OCI-LY7 (cell line): Measurements from ENCODE around the gene KLF16.

ENCODE experiments used
- CTCF ChIP-seq: fragments of 200-600 bp; sonication (generic); conservative IDR thresholded peaks from 2 replicates; pipeline ENCODE4 v1.5.1; 2014; ENCODE audit warnings: mild to moderate bottlenecking, antibody characterized with exemption, low read length, moderate library complexity, mixed read lengths
- EZH2phosphoT487 ChIP-seq: fragments of 200-600 bp; sonication (generic); IDR thresholded peaks from 2 replicates; pipeline ENCODE4 v1.6.1; 2018; ENCODE audit warnings: low read depth, borderline replicate concordance, mild to moderate bottlenecking, mixed run types, antibody characterized with exemption, low read length, moderate library complexity, mixed read lengths

GRCh38 chr19:1816530-1817298 is 46.7 kb downstream of the KLF16 start:
- no peak for TF ChIP-seq CTCF
- no peak for TF ChIP-seq EZH2phosphoT487
